DND-41 (cell line): ENCODE data around the gene ABLIM1.
"Not testable (repeated sequence)": the region's sequence is repeated elsewhere in the genome, so short reads cannot be mapped to it uniquely, and the experiment has no call there.

Experiments
- ATAC-seq: fragments of 200-7000 bp; cut with Tn5 transposase; 3 replicates; pipeline ENCODE4 v1.9.1; 2021; ENCODE audit warnings: low read depth; ENCODE audit not compliant: insufficient read depth
- DNase-seq: peaks from one replicate; pipeline ENCODE4 v3.0.0-alpha.2; 2020
- H2AFZ ChIP-seq: 2 replicates; pipeline ENCODE4 v1.6.0; 2012; ENCODE audit warnings: low read depth, low read length
- H3K27ac ChIP-seq: 2 replicates; pipeline ENCODE4 v1.5.1; 2012; ENCODE audit warnings: low read length, inconsistent platforms
- H3K27me3 ChIP-seq: fragments of 200-600 bp; sonication (generic); 2 replicates; pipeline ENCODE4 v1.6.0; 2012; ENCODE audit warnings: low read length, mild to moderate bottlenecking, inconsistent platforms; ENCODE audit not compliant: insufficient read depth, poor library complexity
- H3K36me3 ChIP-seq: 2 replicates; pipeline ENCODE4 v1.5.1; 2012; ENCODE audit warnings: low read length, inconsistent platforms; ENCODE audit not compliant: insufficient read depth
- H3K4me1 ChIP-seq: 2 replicates; pipeline ENCODE4 v1.5.1; 2012; ENCODE audit warnings: mild to moderate bottlenecking, low read length; ENCODE audit not compliant: insufficient read depth
- H3K4me2 ChIP-seq: 2 replicates; pipeline ENCODE4 v1.6.0; 2012; ENCODE audit warnings: mild to moderate bottlenecking, moderate library complexity, low read length, inconsistent platforms; ENCODE audit not compliant: insufficient read depth
- H3K4me3 ChIP-seq, 2 experiments: fragments of 200-600 bp in 1 of 2; shearing (Covaris generic) in 1 of 2; 2 replicates each; pipeline ENCODE4 v1.5.1; 2012 to 2016; ENCODE audit warnings: inconsistent platforms in 2 of 2, low read length in 2 of 2, mild to moderate bottlenecking in 2 of 2, low read depth in 1 of 2, moderate library complexity in 1 of 2
- H3K79me2 ChIP-seq: 2 replicates; pipeline ENCODE4 v1.6.0; 2012; ENCODE audit warnings: low read length, inconsistent platforms; ENCODE audit not compliant: insufficient read depth
- H3K9ac ChIP-seq: 2 replicates; pipeline ENCODE4 v1.6.0; 2012; ENCODE audit warnings: low read depth, mild to moderate bottlenecking, inconsistent platforms, low read length, moderate library complexity
- H3K9me3 ChIP-seq: 2 replicates; pipeline ENCODE4 v1.5.1; 2012; ENCODE audit warnings: low read length, moderate library complexity, mild to moderate bottlenecking, inconsistent platforms; ENCODE audit not compliant: insufficient read depth, severe bottlenecking
- H4K20me1 ChIP-seq: 2 replicates; pipeline ENCODE4 v1.6.0; 2012; ENCODE audit warnings: low read length; ENCODE audit not compliant: insufficient read depth
- CTCF ChIP-seq: IDR thresholded peaks from 2 replicates; pipeline ENCODE4 v1.5.1; 2012; ENCODE audit warnings: borderline replicate concordance, low read length, moderate library complexity, mild to moderate bottlenecking; ENCODE audit not compliant: poor library complexity, severe bottlenecking; ENCODE audit errors: extremely low read depth
- EZH2 ChIP-seq: IDR thresholded peaks from 3 replicates; pipeline ENCODE4 v1.6.1; 2012; ENCODE audit warnings: borderline replicate concordance, low read depth, mild to moderate bottlenecking, moderate library complexity, low read length, inconsistent platforms; ENCODE audit not compliant: severe bottlenecking

The ABLIM1 gene

DNA sequence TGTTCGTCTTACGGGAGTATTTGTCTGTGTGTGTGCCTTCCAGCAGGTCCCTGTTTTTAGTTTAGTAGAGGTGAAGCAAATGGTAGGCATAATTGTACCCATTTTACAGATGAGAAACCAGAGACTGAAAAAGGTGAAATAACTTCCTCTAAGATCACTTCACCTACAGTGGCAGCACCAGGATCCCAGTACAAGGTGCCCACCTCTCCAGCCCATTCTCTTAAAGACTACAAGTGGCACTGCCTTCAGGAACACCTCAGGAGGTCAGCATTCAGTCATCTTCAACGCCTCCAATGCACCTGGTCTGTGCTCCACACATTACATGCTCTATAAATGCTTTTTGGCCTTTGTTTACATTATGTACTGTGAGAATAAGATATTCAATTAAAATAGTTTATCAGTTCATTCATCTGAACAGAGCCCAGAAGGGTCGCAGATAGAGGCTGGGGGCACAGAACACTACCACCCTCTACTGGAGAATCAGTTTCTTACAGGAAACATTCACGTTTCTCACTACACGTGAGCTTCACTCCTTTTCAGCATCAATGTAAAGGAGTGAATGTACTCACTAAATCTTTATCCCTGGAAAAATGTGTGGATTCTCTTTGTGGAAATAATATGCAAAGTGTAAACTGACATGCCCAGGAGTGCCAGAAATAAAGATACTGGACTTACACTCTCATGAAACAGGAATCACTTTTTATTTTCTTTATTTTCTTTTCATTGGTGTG, 45.5 kb upstream of the ABLIM1 start:
- ATAC-seq (peak; percentile 62; the same call in 2 of the 3 replicates), DNase-seq (peak; percentile 25)
- Histone ChIP-seq H2AFZ (no peak overlapping the region), H3K9me3 (no peaks in the 10 kb centered on the region), H3K4me2 (no peak overlapping the region), H3K9ac (no peak overlapping the region), H3K4me3 (no peak overlapping the region), H3K36me3 (no peaks in the 10 kb centered on the region), H3K27me3 (peaks cover 24% of the 10 kb centered on the region), H3K27ac (no peak overlapping the region), H3K4me1 (no peaks in the 10 kb centered on the region), H3K79me2 (no peaks in the 10 kb centered on the region), H4K20me1 (no peaks in the 10 kb centered on the region)
- TF ChIP-seq CTCF: peak; percentile 65
- no peak for TF ChIP-seq EZH2

- TF ChIP-seq CTCF: no peak
- TF ChIP-seq EZH2: no peak
- H3K36me3 ChIP-seq: no peaks in the 10 kb centered on the region
Observed at GRCh38 chr10:114698271-114699061, 40.4 kb upstream of the ABLIM1 start.

GRCh38 chr10:114697061-114697598, 39.1 kb upstream of the ABLIM1 start:
- no peak overlapping the region for H3K4me2 ChIP-seq
- no peak overlapping the region for H3K4me3 ChIP-seq
- H3K27me3 ChIP-seq: peaks cover 3% of the 10 kb centered on the region
- H2AFZ ChIP-seq: no peak overlapping the region
- no peaks in the 10 kb centered on the region for H3K4me1 ChIP-seq
- H3K79me2 ChIP-seq: no peaks in the 10 kb centered on the region
- DNase-seq (no peak), ATAC-seq (no peak)
- TF ChIP-seq EZH2: no peak
- TF ChIP-seq CTCF: no peak
- no peaks in the 10 kb centered on the region for H3K9me3 ChIP-seq
- no peaks in the 10 kb centered on the region for H3K36me3 ChIP-seq
- H4K20me1 ChIP-seq: no peaks in the 10 kb centered on the region
- no peak overlapping the region for H3K9ac ChIP-seq
- no peak overlapping the region for H3K27ac ChIP-seq

More at GRCh38 chr10:114698271-114699061, 40.4 kb upstream of the ABLIM1 start:
- no peaks in the 10 kb centered on the region for H3K9me3 ChIP-seq
- ATAC-seq (no peak), DNase-seq (no peak)
- no peaks in the 10 kb centered on the region for H3K4me1 ChIP-seq
- peaks cover 3% of the 10 kb centered on the region for H3K27me3 ChIP-seq
- H2AFZ ChIP-seq: no peak overlapping the region
- no peak overlapping the region for H3K27ac ChIP-seq
- H3K4me2 ChIP-seq: no peak overlapping the region
- H3K79me2 ChIP-seq: no peaks in the 10 kb centered on the region
- H4K20me1 ChIP-seq: no peaks in the 10 kb centered on the region
- H3K9ac ChIP-seq: no peak overlapping the region
- H3K4me3 ChIP-seq: no peak overlapping the region

GRCh38 chr10:114696301-114696700, 38.2 kb upstream of the ABLIM1 start:
- DNase-seq, H3K27me3 ChIP-seq, H3K4me3 ChIP-seq, H3K27ac ChIP-seq, H3K9ac ChIP-seq, H3K79me2 ChIP-seq, H4K20me1 ChIP-seq, H3K36me3 ChIP-seq, H2AFZ ChIP-seq, H3K4me2 ChIP-seq, ATAC-seq, H3K9me3 ChIP-seq, H3K4me1 ChIP-seq: not testable (repeated sequence)
